HL-60 (cell line): ENCODE measurements around the gene NELFE.

Source experiments
- POLR2AphosphoS5 ChIP-seq: IDR thresholded peaks from 2 replicates; pipeline ENCODE4 v1.6.1; 2012; ENCODE audit warnings: low read depth
- TF ChIP-seq, protein P1 (sequence below): IDR thresholded peaks from one replicate; pipeline ENCODE4 v1.5.1; 2011; ENCODE audit warnings: low read length, control low read depth, inconsistent platforms; ENCODE audit not compliant: insufficient read depth

DNA sequence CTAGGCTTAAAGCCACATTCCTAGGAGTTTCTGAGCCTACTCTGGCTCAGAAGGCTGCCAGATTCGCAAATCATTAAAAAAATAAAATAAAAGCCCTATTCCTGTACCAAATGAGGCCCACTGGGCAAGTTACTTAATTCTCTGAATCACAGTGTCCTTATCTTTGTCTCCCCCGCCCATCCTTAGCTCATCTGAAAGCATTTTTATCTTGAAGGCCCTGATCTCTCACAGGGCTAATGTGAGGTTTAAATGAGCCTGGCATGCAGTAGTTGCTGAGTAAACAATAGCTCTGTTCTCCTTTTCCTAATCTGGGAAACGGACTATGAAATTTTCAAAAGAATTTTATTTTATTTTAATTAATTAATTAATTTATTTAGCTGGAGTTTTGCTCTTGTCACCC, 54.8 kb downstream of the NELFE start:
- TF ChIP-seq, protein P1, sequence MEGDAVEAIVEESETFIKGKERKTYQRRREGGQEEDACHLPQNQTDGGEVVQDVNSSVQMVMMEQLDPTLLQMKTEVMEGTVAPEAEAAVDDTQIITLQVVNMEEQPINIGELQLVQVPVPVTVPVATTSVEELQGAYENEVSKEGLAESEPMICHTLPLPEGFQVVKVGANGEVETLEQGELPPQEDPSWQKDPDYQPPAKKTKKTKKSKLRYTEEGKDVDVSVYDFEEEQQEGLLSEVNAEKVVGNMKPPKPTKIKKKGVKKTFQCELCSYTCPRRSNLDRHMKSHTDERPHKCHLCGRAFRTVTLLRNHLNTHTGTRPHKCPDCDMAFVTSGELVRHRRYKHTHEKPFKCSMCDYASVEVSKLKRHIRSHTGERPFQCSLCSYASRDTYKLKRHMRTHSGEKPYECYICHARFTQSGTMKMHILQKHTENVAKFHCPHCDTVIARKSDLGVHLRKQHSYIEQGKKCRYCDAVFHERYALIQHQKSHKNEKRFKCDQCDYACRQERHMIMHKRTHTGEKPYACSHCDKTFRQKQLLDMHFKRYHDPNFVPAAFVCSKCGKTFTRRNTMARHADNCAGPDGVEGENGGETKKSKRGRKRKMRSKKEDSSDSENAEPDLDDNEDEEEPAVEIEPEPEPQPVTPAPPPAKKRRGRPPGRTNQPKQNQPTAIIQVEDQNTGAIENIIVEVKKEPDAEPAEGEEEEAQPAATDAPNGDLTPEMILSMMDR: no peak
- no peak for TF ChIP-seq POLR2AphosphoS5
